A549 (cell line): ENCODE measurements around the gene ACYP2. TPM values are rescaled to one million over a fixed set of nuclear protein-coding genes. Genes with fewer than 3 reads are reported as not detected.

Experiments
- ATAC-seq, 2 experiments: fragments of 200-7000 bp in 1 of 2; fragments of >200 bp in 1 of 2; cut with Nextera tagmentation in 1 of 2; cut with Tn5 transposase in 1 of 2; 3 replicates each; pipeline versions ENCODE4 v1.8.0 to v1.9.1; 2018 to 2020; ENCODE audit warnings: mild to moderate bottlenecking in 1 of 2, moderate library complexity in 1 of 2
- CTCF ChIA-PET: fragments of 300-600 bp; sonication (Branson Sonifier 250); formaldehyde crosslinking; extraction: SDS; loops from one replicate; lab custom pipeline; 2021; ENCODE audit warnings: antibody characterized with exemption, inconsistent platforms; lab: Yijun Ruan, JAX
- POLR2A ChIA-PET: fragments of 350-600 bp; formaldehyde crosslinking; extraction: SDS; loops from one replicate; lab custom pipeline; 2021; ENCODE audit warnings: antibody characterized with exemption, inconsistent platforms; lab: Yijun Ruan, JAX
- DNase-seq, 2 experiments: peaks; one replicate each; pipeline versions ENCODE4 v3.0.0 to v3.0.0-alpha.2; 2011 to 2016; ENCODE audit warnings: low read depth in 1 of 2, low spot score in 1 of 2
- FAIRE-seq: peaks from 2 replicates; lab custom pipeline; 2011; peaks lifted over from hg19 to GRCh38; lab: Jason Lieb, UNC
- H3K27ac ChIP-seq, 2 experiments: fragments of >200 bp; sonication (Bioruptor Twin); formaldehyde crosslinking; 3 replicates each; pipeline ENCODE4 v1.5.1; 2016 to 2017
- H3K4me1 ChIP-seq: fragments of >200 bp; sonication (Bioruptor Twin); formaldehyde crosslinking; 3 replicates; pipeline ENCODE4 v1.6.1; 2016
- H3K4me2 ChIP-seq: fragments of >200 bp; sonication (Bioruptor Twin); formaldehyde crosslinking; 3 replicates; pipeline ENCODE4 v1.6.1; 2016
- H3K4me3 ChIP-seq: fragments of >200 bp; sonication (Bioruptor Twin); formaldehyde crosslinking; 3 replicates; pipeline ENCODE4 v1.5.1; 2016
- H3K9me3 ChIP-seq: fragments of >200 bp; sonication (Bioruptor Twin); formaldehyde crosslinking; 3 replicates; pipeline ENCODE4 v1.6.1; 2016
- CBX8 ChIP-seq: fragments of 200-600 bp; sonication (generic); IDR thresholded peaks from 2 replicates; pipeline ENCODE4 v1.6.1; 2016
- CTCF ChIP-seq: fragments of >200 bp; sonication (Bioruptor Twin); formaldehyde crosslinking; IDR thresholded peaks from 3 replicates; pipeline ENCODE4 v1.5.1; 2016
- EHMT2 ChIP-seq: fragments of 200-600 bp; sonication (generic); IDR thresholded peaks from 2 replicates; pipeline ENCODE4 v1.6.1; 2016; ENCODE audit warnings: antibody characterized with exemption, low read depth, mild to moderate bottlenecking, moderate library complexity
- ELK1 ChIP-seq: fragments of 150-350 bp; IDR thresholded peaks from 2 replicates; pipeline ENCODE4 v1.6.1; 2014; ENCODE audit warnings: low read depth, mild to moderate bottlenecking, low read length
- ESRRA ChIP-seq: fragments of 150-350 bp; IDR thresholded peaks from 2 replicates; pipeline ENCODE4 v1.6.1; 2014; ENCODE audit warnings: mild to moderate bottlenecking, low read length, borderline replicate concordance
- HDAC2 ChIP-seq: fragments of 200-600 bp; sonication (generic); IDR thresholded peaks from 2 replicates; pipeline ENCODE4 v1.6.1; 2016
- HMGXB4 ChIP-seq: fragments of 250-450 bp; sonication (Bioruptor Pico); IDR thresholded peaks from 2 replicates; pipeline ENCODE4 v1.5.0; 2021; ENCODE audit warnings: mild to moderate bottlenecking, moderate library complexity, borderline replicate concordance
- HOXB13 ChIP-seq: fragments of 250-450 bp; sonication (Bioruptor Pico); IDR thresholded peaks from 2 replicates; pipeline ENCODE4 v1.5.0; 2020; ENCODE audit warnings: low read depth, mild to moderate bottlenecking, moderate library complexity
- JUN ChIP-seq, 2 experiments: fragments of >200 bp; sonication (Bioruptor Twin); formaldehyde crosslinking; IDR thresholded peaks; 2 replicates in 1 of 2; 3 replicates in 1 of 2; pipeline ENCODE4 v1.6.1; 2016 to 2017
- KDM1A ChIP-seq: fragments of 200-600 bp; sonication (generic); IDR thresholded peaks from 2 replicates; pipeline ENCODE4 v1.6.1; 2016; ENCODE audit warnings: low read depth, mild to moderate bottlenecking
- MAX ChIP-seq: IDR thresholded peaks from 2 replicates; pipeline ENCODE4 v1.6.1; 2012
- PBX3 ChIP-seq: IDR thresholded peaks from 2 replicates; pipeline ENCODE4 v1.6.1; 2012
- POLR2A ChIP-seq: IDR thresholded peaks from 2 replicates; pipeline ENCODE4 v1.6.1; 2012; ENCODE audit warnings: mild to moderate bottlenecking, low read length
- RAD21 ChIP-seq, 2 experiments: fragments of >200 bp in 1 of 2; sonication (Bioruptor Twin) in 1 of 2; formaldehyde crosslinking in 1 of 2; IDR thresholded peaks in 1 of 2; conservative IDR thresholded peaks in 1 of 2; 2 replicates in 1 of 2; 3 replicates in 1 of 2; pipeline ENCODE4 v1.6.1; 2012 to 2018; ENCODE audit warnings: inconsistent platforms in 1 of 2
- RCOR1 ChIP-seq: fragments of 150-350 bp; IDR thresholded peaks from 2 replicates; pipeline ENCODE4 v1.6.1; 2014; ENCODE audit warnings: antibody characterized with exemption, low read length, low read depth
- SMC3 ChIP-seq: fragments of >200 bp; sonication (Bioruptor Twin); formaldehyde crosslinking; IDR thresholded peaks from 3 replicates; pipeline ENCODE4 v1.6.1; 2018; ENCODE audit warnings: inconsistent platforms
- WGBS: methylation state at CpG from one replicate; pipeline ENCODE4 v1.1.6; 2017; ENCODE audit errors: missing lambda C conversion rate; 5-methylcytosine and 5-hydroxymethylcytosine counted together
- polyA plus RNA-seq, 4 experiments: library from polyadenylated mRNA; depleted of rRNA in 3 of 4; stranded (reverse); fragments of >200 nt; fragmentation: RNase III in 1 of 4; extraction: RNeasy Plus Mini Kit Qiagen cat#74134 plus additional on column Dnase treatment in 1 of 4; gene quantifications; 2 replicates in 3 of 4; 3 replicates in 1 of 4; pipeline ENCODE4 v1.2.3, GENCODE V29; 2011 to 2017

The ACYP2 gene
- polyA plus RNA-seq, 2 of the 4 experiments (the other 2 are of a cell fraction), result 10.0 to 11.4 TPM

GRCh38 chr2:54204476-54204875 is 89.1 kb downstream of the ACYP2 start:
- WGBS, result 64% methylated on average over 2 of the region's 2 CpGs
- ATAC-seq, result no peak
- ChIA-PET CTCF (interaction anchor here (1.2 to 1.5 kb wide), 2 partner anchors 9 to 53 kb away, joined by 3 to 4 read pairs; no protein-coding TSS in a partner anchor), POLR2A (no interaction called here)
- no peak overlapping the region for H3K27ac ChIP-seq
- no peak overlapping the region for H3K4me2 ChIP-seq
- TF ChIP-seq RCOR1 (no peak), ESRRA (no peak), PBX3 (no peak), ELK1 (no peak), EHMT2 (no peak), HMGXB4 (no peak), HOXB13 (CRISPR knock-in tag) (no peak), HDAC2 (no peak), POLR2A (no peak)
- peaks cover 12% of the 10 kb centered on the region; the same call in 2 of the 3 replicates for H3K4me1 ChIP-seq
- no peaks in the 10 kb centered on the region for H3K9me3 ChIP-seq
- no peak for DNase-seq
- H3K4me3 ChIP-seq, result no peak overlapping the region
- peak; percentile 74 for FAIRE-seq

- POLR2A ChIA-PET, result no interaction called here
- H3K4me3 ChIP-seq, result no peak overlapping the region
- DNase-seq, result peak; percentile 45 to 57
Measured at GRCh38 chr2:54206596-54206995, 91.2 kb downstream of the ACYP2 start.

More at GRCh38 chr2:54206596-54206995, 91.2 kb downstream of the ACYP2 start:
- peaks cover 12% of the 10 kb centered on the region; the same call in 2 of the 3 replicates for H3K4me1 ChIP-seq
- no peaks in the 10 kb centered on the region for H3K9me3 ChIP-seq
- CTCF ChIA-PET, result interaction anchor here (0.7 to 2.0 kb wide), 5 partner anchors 8 to 360 kb away, joined by 3 to 5 read pairs (median 3); no protein-coding TSS in a partner anchor
- WGBS, result 23% methylated on average over 2 of the region's 2 CpGs
- FAIRE-seq, result no peak
- no peak overlapping the region for H3K27ac ChIP-seq
- peak overlapping the region; percentile 25; the same call in 2 of the 3 replicates for H3K4me2 ChIP-seq
- TF ChIP-seq KDM1A (no peak), SMC3 (peak; percentile 61), RAD21 (conservative IDR thresholded peaks at IDR 0.05 in 1 of 2, IDR thresholded peaks at IDR 0.05 in 1 of 2) (peak; percentile 64), MAX (no peak), CTCF (peak; percentile 61), JUN (IDR thresholded peaks at IDR 0.05) (no peak), CBX8 (no peak)
- ATAC-seq, result peak; percentile 54 to 79; a peak in 5 of 6 replicates
